GM10847 (cell line): Measurements from ENCODE around the gene CYP2U1.

Experiments
- POLR2A ChIP-seq: IDR thresholded peaks from 2 replicates; pipeline ENCODE4 v1.6.1; 2011; ENCODE audit not compliant: insufficient read length; ENCODE audit errors: extremely low read depth

Gene CYP2U1

DNA sequence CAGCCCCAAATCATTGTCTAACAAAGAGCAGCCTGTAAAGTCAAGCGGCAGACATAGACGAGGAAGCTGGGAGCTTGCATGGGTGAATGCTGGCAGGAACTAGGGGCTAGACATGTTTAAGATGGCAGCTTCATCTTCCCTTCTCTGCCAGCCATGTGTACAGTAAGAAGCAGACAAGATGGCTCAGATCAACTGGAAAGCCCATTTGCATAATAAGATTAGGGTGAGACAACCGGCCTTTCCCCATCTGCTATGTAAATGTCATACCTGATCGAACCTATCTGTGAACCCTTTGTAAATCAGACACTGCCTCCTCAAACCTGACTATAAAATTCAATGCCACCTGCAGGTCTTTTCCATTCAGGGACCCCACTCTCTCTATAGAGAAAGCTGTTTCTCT, 35.6 kb downstream of the CYP2U1 start:
- no peak for TF ChIP-seq POLR2A

DNA sequence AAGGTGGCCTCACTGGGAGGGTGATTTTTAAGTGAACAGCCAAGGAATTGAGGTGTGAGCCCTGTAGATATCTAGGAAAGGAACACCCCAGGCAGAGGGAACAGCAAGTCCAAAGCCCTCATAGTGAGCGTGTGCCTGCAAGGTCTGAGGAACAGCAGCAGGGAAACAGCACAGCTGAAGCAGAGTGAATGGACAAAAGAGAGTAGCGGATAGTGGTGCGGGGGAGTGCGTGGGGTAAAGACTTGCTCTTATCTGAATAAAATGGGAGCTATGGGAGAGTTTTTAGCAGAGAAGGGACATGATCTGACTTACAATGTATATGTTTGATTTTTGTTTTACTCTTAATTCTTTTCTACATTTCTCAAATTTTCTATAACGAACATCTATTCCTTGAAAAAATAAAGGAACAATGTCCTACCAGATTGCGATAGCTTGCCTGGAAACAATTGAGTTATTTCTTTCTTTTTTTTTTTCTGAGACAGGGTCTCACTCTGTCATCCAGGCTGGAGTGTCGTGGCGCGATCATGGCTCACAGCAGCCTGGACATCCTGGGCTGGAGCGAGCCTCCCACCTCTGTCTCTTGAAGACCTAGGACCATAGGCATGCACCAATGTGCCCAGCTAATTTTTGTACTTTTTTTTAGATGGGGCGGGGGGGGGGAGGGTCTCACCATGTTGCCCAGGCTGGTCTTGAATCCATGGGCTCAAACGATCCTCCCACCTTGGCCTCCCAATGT, 38.9 kb downstream of the CYP2U1 start:
- TF ChIP-seq POLR2A, result no peak

DNA sequence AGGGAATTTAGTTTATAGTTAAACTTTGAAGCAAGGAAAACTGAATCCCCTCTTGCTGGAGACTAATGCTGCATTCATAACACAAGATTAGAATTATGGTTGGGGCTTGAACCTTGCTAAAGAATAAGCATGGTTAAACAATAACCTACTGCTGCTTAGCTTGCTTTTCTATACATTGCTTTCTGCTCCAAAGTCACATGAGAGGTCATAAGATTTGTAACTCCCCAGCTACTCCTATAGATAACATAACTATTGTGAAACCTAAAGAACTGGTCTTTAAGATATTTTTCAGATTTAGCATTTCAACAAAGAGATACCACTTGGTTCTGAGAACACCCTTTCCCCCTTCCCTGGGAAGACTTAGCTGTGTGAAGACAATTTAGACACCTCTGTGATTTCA, 41.3 kb downstream of the CYP2U1 start:
- no peak for TF ChIP-seq POLR2A

- no peak for TF ChIP-seq POLR2A
Measured at GRCh38 chr4:107974523-107974922, 43.2 kb downstream of the CYP2U1 start.

GRCh38 chr4:107977482-107977881, 46.1 kb downstream of the CYP2U1 start:
- TF ChIP-seq POLR2A, result no peak

GRCh38 chr4:107977966-107978705, 46.8 kb downstream of the CYP2U1 start:
- no peak for TF ChIP-seq POLR2A

GRCh38 chr4:107978716-107979451, 47.5 kb downstream of the CYP2U1 start:
- TF ChIP-seq POLR2A, result no peak

GRCh38 chr4:107987916-107988762, 56.8 kb downstream of the CYP2U1 start:
- no peak for TF ChIP-seq POLR2A

GRCh38 chr4:107988763-107989035, 57.4 kb downstream of the CYP2U1 start:
- no peak for TF ChIP-seq POLR2A

GRCh38 chr4:107989162-107989536, 57.8 kb downstream of the CYP2U1 start:
- no peak for TF ChIP-seq POLR2A

- TF ChIP-seq POLR2A, result peak; percentile 84
Measured at GRCh38 chr4:107989537-107990386, 58.4 kb downstream of the CYP2U1 start, which contains the start of gene HADH. Gene HADH, plus strand, starts transcription at chr4:107989889. Its CDS starts 44 bp downstream, at chr4:107989933.

GRCh38 chr4:107991945-107992630, 60.7 kb downstream of the CYP2U1 start:
- no peak for TF ChIP-seq POLR2A

- TF ChIP-seq POLR2A, result no peak
Measured at GRCh38 chr4:107993969-107994368, 62.6 kb downstream of the CYP2U1 start.

DNA sequence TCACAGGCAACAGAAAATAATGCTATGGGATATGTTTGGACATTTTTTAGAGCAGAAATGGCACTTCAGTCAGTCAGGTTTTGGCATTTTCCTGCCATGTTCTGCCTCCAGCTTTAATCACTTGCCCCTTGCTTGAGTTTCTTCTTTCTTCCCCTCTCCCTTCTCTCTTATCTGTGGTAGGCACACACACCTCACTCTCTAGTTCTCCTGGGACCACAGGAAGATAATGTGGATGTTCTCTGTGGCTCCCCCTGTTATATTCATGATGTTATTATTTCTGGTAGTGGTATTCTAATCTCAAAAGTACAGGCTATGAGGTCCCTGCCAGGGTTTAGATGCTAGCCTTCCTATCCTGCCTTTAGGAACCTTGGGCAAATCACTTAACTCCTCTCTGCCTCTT, 63.5 kb downstream of the CYP2U1 start:
- no peak for TF ChIP-seq POLR2A
